ENCODE measurements around the gene ARL3.

- no peak for TF ChIP-seq CTCF (IDR thresholded peaks at IDR 0.05)
- TF ChIP-seq POLR2A (IDR thresholded peaks at IDR 0.05) = no peak
- no peak for TF ChIP-seq EP300 (IDR thresholded peaks at IDR 0.05)
Observed at GRCh38 chr10:102661658-102662028, 52.6 kb downstream of the ARL3 start.
